GM12878 (cell line): Measurements from ENCODE around the gene CCDC194. TPM values are rescaled to one million over a fixed set of nuclear protein-coding genes. Genes with fewer than 3 reads are reported as not detected.

Source experiments
- ATAC-seq: fragments of 200-7000 bp; cut with Tn5 transposase; 3 replicates; pipeline ENCODE4 v1.9.1; 2020; ENCODE audit warnings: mild to moderate bottlenecking, moderate library complexity
- BruUV-seq: library from RNA; stranded (reverse); fragments of 400-500 nt; replicated peaks from 2 replicates; lab custom pipeline; 2021; lab: Mats Ljungman, UMichigan
- CTCF ChIA-PET: fragments of 300-600 bp; sonication (Branson Sonifier 250); formaldehyde crosslinking; extraction: SDS; loops from one replicate; lab custom pipeline; 2021; ENCODE audit warnings: inconsistent platforms; lab: Yijun Ruan, JAX
- POLR2A ChIA-PET: fragments of 350-600 bp; formaldehyde crosslinking; extraction: SDS; loops from one replicate; lab custom pipeline; 2021; ENCODE audit warnings: inconsistent platforms; lab: Charles Lee
- RAD21 ChIA-PET: fragments of 300-600 bp; sonication (Branson Sonifier 250); formaldehyde crosslinking; loops from one replicate; lab custom pipeline; 2023; ENCODE audit warnings: antibody characterized with exemption; ENCODE audit not compliant: unreplicated experiment; lab: Charles Lee
- SMC1A ChIA-PET: fragments of 300-600 bp; sonication (Branson Sonifier 250); formaldehyde crosslinking; loops from one replicate; lab custom pipeline; 2023; ENCODE audit not compliant: unreplicated experiment, uncharacterized antibody; lab: Charles Lee
- DNase-seq: peaks from one replicate; pipeline ENCODE4 v3.0.0-alpha.2; 2011; ENCODE audit warnings: low read depth, low spot score
- FAIRE-seq: peaks from 3 replicates; lab custom pipeline; 2011; peaks lifted over from hg19 to GRCh38; lab: Jason Lieb, UNC
- H2AFZ ChIP-seq: 2 replicates; pipeline ENCODE4 v1.6.0; 2011; ENCODE audit warnings: low read depth, low read length, control low read depth; ENCODE audit not compliant: control insufficient read depth
- H3K27ac ChIP-seq: 2 replicates; pipeline ENCODE4 v1.5.1; 2011; ENCODE audit warnings: control low read depth; ENCODE audit not compliant: control insufficient read depth, insufficient read depth
- H3K27me3 ChIP-seq, 2 experiments: replicated peaks in 1 of 2; 2 replicates each; pipeline versions ENCODE4 v1.6.0 to v1.6.1; 2011; ENCODE audit warnings: low read length in 1 of 2; ENCODE audit not compliant: control insufficient read depth in 2 of 2, insufficient read depth in 2 of 2
- H3K36me3 ChIP-seq, 2 experiments: 2 replicates each; pipeline ENCODE4 v1.5.1; 2011; ENCODE audit warnings: low read length in 1 of 2; ENCODE audit not compliant: control insufficient read depth in 2 of 2, insufficient read depth in 2 of 2
- H3K4me1 ChIP-seq: 2 replicates; pipeline ENCODE4 v1.6.1; 2011; ENCODE audit warnings: mild to moderate bottlenecking, low read length, moderate library complexity, mixed read lengths; ENCODE audit not compliant: control insufficient read depth, insufficient read depth
- H3K4me2 ChIP-seq: 2 replicates; pipeline ENCODE4 v1.6.0; 2011; ENCODE audit warnings: control low read depth; ENCODE audit not compliant: control insufficient read depth, insufficient read depth
- H3K4me3 ChIP-seq: fragments of 200-600 bp; sonication (generic); 2 replicates; pipeline ENCODE4 v1.5.1; 2016
- H3K79me2 ChIP-seq: 2 replicates; pipeline ENCODE4 v1.6.0; 2011; ENCODE audit warnings: low read length; ENCODE audit not compliant: control insufficient read depth, insufficient read depth
- H3K9ac ChIP-seq: 2 replicates; pipeline ENCODE4 v1.8.0; 2011; ENCODE audit warnings: low read length, control low read depth, mixed read lengths; ENCODE audit not compliant: control insufficient read depth, insufficient read depth
- H3K9me3 ChIP-seq: replicated peaks from 3 replicates; pipeline ENCODE4 v1.5.1; 2011; ENCODE audit warnings: mild to moderate bottlenecking, low read length; ENCODE audit not compliant: control insufficient read depth, insufficient read depth
- H4K20me1 ChIP-seq: 2 replicates; pipeline ENCODE4 v1.6.0; 2011; ENCODE audit not compliant: control insufficient read depth, insufficient read depth
- GATAD2B ChIP-seq: fragments of 450-650 bp; conservative IDR thresholded peaks from 2 replicates; pipeline ENCODE4 v1.6.1; 2017; ENCODE audit warnings: low read depth, mild to moderate bottlenecking, moderate library complexity
- SIX5 ChIP-seq: IDR thresholded peaks from 2 replicates; pipeline ENCODE4 v1.6.1; 2011; ENCODE audit warnings: mild to moderate bottlenecking, low read depth, low read length, moderate library complexity; ENCODE audit not compliant: severe bottlenecking
- SMAD5 ChIP-seq: IDR thresholded peaks from 2 replicates; pipeline ENCODE4 v1.6.1; 2016; ENCODE audit warnings: antibody characterized with exemption, low read depth
- WGBS: methylation state at CpG from one replicate; pipeline ENCODE4 v1.1.6; 2016; ENCODE audit warnings: low lambda C conversion rate; ENCODE audit not compliant: insufficient replicate concordance, insufficient coverage; ENCODE audit errors: missing lambda C conversion rate; 5-methylcytosine and 5-hydroxymethylcytosine counted together
- in situ Hi-C: fragments of 300-500 bp; cut with MboI; formaldehyde crosslinking; loops from 9 replicates; pipeline ENCODE4 v1.14.3; 2018; ENCODE audit warnings: mixed read lengths
- intact Hi-C: fragments of 100-400 bp; cut with micrococcal nuclease; formaldehyde crosslinking; loops from one replicate; pipeline ENCODE4 v1.14.2; 2022; ENCODE audit not compliant: unreplicated experiment
- polyA plus RNA-seq, 11 experiments: library from polyadenylated mRNA; depleted of rRNA in 4 of 11; unstranded in 6 of 11; stranded (reverse) in 5 of 11; fragments of >200 nt; fragmentation: Nextera tagmentation in 4 of 11; fragmentation: Illumina TruSeq in 1 of 11; extraction: Ambion mirVana in 4 of 11; extraction: Trizol in 1 of 11; gene quantifications; 1 replicate in 1 of 11; 2 replicates in 10 of 11; pipeline versions ENCODE4 v1.2.1 to v1.2.3, GENCODE V29; 2011 to 2016; ENCODE audit warnings: inconsistent platforms in 2 of 11, missing spikeins in 2 of 11, low read depth in 1 of 11
- total RNA-seq, 4 experiments: library from RNA; depleted of rRNA in 3 of 4; stranded (reverse); fragments of >200 nt in 3 of 4; fragmentation: Illumina TruSeq in 1 of 4; extraction: Trizol in 1 of 4; gene quantifications; 2 replicates each; pipeline versions ENCODE4 v1.2.1 to v1.2.3, GENCODE V29; 2013 to 2021
- TF ChIP-seq, protein P1 (sequence below): fragments of 450-650 bp; IDR thresholded peaks from 2 replicates; pipeline ENCODE4 v1.6.1; 2014; ENCODE audit warnings: mild to moderate bottlenecking

CCDC194 gene
- total and polyA plus RNA-seq, 10 of the 15 experiments (the other 5 are each of a cell fraction or from before 2014, with no cell fraction given): 0.07 to 3.4 (median 0.97) TPM

DNA sequence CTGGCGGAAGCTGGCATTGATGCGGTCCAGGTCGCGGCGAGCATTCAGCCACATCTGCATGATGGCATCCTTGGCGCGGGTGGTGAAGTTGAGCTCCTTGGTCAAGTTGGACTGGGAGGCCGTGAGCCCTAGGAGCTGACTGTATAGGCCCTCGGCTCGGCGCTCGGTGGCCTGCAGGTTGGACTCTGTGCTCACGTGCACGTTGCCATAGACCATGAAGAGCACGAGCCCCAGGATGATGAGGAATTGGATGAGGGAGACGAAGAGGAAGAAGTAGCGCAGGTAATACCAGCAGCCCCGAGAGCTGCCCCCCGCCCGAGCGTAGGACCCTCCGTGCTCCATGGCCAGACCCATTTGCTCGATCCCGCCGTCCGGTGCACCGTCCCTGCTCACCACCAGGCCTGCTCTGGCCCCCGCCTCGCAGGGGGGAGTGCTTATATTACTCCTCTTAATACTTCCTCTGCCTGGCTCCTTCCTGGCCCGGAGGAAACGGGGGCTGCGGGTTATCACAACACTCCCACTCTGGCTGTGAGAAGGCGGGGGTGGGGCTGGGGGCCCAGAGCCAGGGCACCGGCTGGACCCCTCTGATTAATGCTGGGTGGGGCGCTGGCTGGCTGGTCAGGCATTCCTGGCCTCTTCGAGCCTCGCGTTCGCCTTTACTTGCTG, 16.9 kb downstream of the CCDC194 start, which contains the start of gene PLVAP:
TSS of gene PLVAP (minus strand) at position 408 of the 666 bp plus-strand sequence. CDS start at position 354, 54 bp downstream.
- Histone ChIP-seq H3K4me2 (no peak within 1 kb of the TSS), H2AFZ (no peak within 1 kb of the TSS), H3K79me2 (no peaks in the 10 kb centered on the region), H3K4me1 (peaks cover 11% of the 10 kb centered on the region), H3K9ac (no peak within 1 kb of the TSS), H3K27ac (no peak within 1 kb of the TSS), H3K9me3 (no peaks in the 10 kb centered on the region; the same call in 2 of the 3 replicates), H3K4me3 (no peak within 1 kb of the TSS), H3K36me3 (no peaks in the 10 kb centered on the region), H4K20me1 (no peaks in the 10 kb centered on the region), H3K27me3 (no peaks in the 10 kb centered on the region)
- FAIRE-seq (no peak), ATAC-seq (no peak), DNase-seq (no peak)
- ChIA-PET POLR2A (interaction anchor here (0.5 to 0.7 kb wide), 2 partner anchors 18 to 53 kb away, joined by 4 to 5 read pairs; no protein-coding TSS in a partner anchor), SMC1A (interaction anchor here (1.2 kb wide), 1 partner anchor 21 kb away, joined by 3 read pairs; no protein-coding TSS in a partner anchor), CTCF (interaction anchor here (2.4 kb wide), 1 partner anchor 14 kb away, joined by 7 read pairs; no protein-coding TSS in a partner anchor), RAD21 (interaction anchor here (0.8 kb wide), 1 partner anchor 28 kb away, joined by 3 read pairs; no protein-coding TSS in a partner anchor)
- in situ Hi-C loops: no loop called here
- WGBS: 70% methylated on average over 37 of the region's 39 CpGs
- BruUV-seq: no TSS peak
- intact Hi-C loops: no loop called here
- TF ChIP-seq SMAD5 (no peak), GATAD2B (no peak), SIX5 (no peak)
- TF ChIP-seq, protein P1, sequence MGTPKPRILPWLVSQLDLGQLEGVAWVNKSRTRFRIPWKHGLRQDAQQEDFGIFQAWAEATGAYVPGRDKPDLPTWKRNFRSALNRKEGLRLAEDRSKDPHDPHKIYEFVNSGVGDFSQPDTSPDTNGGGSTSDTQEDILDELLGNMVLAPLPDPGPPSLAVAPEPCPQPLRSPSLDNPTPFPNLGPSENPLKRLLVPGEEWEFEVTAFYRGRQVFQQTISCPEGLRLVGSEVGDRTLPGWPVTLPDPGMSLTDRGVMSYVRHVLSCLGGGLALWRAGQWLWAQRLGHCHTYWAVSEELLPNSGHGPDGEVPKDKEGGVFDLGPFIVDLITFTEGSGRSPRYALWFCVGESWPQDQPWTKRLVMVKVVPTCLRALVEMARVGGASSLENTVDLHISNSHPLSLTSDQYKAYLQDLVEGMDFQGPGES: no peak
